ENCODE data around the gene PANK4.
A peak's percentile ranks its signal among the peaks of the same experiment; 100 is the strongest.

The PANK4 gene

DNA sequence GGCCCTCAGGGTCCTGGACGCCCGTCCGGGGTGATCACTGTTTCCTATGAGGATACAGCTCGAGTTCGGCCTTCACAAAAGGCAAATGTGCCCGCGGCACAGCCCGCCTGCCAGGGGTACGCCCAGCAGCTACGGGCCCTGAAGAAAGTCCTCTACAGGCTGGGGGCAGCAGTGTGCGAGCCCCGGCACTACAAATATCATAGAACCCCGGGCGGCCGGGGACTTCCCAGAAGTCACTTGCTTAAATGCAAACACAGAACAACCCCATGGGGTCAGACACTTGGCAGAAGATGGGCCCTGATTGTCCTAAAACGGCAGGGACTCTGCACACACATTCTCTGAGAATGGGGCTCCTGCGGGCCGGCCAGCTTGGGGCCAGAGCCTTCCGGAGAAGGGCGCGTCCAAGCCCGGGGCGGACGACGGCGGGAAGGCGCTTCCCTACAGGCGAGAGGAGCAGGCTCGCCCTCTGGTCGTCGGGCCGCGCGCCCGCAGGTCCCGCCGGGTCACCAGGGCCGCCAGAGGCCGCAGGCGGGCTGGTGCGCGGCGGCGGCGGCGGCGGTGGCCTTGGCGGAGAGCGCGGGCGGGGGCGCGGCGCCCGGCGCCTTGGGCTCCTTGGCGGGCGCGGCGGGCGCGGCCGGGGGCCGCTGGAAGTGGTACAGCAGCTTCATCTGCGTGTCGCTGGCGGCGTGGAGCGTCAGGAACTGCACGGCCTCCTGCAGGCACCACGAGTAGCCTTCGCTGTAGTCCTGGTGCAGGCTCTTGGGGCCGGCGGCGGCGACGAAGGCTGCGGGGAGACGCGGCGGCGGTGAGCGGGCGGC is 2.8 kb upstream of the PANK4 start:
- DNase-seq (ENCODE audit: low read depth), result no peak

GRCh38 chr1:2528611-2528965 is 2.2 kb upstream of the PANK4 start:
- no peak for DNase-seq (ENCODE audit: low read depth)

DNA sequence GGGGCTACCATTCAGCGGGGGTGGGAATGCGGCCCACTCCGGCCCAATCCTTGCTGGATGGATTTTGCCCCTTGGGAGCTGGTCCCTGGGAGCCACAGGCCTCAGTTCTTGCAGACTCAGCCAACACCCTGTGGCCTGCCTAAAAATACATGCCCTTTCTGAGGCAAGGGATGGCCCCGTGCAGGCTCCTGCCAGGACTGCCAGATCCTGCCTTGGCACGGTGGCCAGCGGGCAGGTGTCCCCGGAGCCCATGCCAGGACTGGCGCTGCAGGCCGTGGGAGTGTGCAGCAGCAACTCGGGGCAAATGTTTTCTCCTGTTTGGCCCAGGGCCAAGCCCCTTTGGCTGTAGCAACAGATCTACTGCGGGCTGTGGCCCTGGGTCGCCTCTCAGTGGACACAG is 1.6 kb upstream of the PANK4 start:
- DNase-seq (ENCODE audit: low read depth), result no peak

- DNase-seq (ENCODE audit: low read depth), result no peak
Observed at GRCh38 chr1:2527556-2527860, 1.1 kb upstream of the PANK4 start.

DNA sequence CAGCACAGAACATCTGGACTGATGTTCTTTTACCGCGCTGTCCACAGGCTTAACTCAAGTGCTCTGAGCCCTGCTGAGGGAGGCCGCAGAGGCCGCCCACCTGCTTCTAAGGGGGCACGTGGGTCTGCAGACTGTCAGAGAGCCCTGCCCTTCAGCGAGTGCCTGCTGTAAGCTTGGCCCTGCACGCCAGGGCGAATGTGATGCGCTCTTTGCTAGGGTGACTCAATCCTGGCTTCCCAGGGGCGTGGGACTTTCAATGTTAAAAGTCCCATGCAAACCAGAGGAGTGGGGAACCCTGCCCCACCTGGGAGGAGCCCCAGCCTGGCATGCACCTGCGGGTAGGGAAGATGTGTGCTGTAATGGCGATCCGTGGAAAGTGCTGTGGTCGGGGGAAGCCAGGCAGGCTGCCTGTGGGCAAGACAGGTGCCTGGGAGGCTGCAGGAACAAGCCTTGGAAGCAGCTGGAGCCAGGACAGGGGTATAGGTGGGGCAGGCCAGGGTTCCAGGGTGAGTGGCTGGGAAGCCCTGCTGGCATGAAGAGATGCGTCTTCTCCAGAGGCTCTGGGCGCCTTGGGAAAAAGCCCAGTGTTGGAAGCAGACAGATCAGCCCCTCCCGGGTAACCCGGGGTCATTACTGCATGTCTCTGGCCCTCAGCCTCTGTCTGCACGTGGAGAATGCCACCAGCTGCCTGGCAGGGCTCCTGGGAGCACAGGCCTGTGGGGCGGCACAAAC is 594 bp upstream of the PANK4 start:
- DNase-seq (ENCODE audit: low read depth), result peak; percentile 33

GRCh38 chr1:2525572-2525919 is 850 bp downstream of the PANK4 start:
- no peak for DNase-seq (ENCODE audit: low read depth)

DNA sequence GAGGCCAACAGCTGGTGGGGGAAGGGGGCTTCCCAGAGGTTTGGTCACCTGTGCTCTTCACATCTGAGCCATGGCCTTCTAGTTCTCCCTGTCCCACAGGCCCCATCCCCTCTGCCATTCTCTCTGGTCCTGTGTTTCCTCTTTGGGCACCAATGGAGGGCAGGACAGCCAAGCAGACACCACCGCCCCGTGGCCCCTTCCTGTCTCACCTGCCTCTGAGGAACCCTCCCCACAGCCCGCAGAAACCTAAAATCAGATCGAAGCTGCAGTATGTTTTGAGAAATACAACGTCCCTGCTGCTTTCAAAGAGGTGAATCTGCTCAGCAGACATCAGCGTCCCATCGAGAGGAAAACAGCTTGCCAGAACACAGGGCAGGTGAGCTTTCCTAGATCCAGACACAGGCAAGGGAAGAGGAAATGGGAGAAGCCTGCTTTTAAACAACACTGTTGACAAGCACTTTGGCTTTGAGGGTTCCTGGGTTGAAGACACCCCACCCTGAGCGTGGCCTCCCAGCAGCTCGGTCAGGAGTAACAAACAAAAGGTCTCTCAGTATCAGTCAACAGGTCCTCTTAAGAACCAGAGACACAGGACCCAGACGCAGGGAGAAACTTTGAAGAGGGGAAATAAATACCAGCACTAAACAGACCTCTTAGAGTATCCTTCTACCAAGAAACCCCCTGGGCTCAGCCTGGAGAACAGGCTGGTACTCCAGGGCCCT is 2.3 kb downstream of the PANK4 start:
- peak; percentile 24 for DNase-seq (ENCODE audit: low read depth)

GRCh38 chr1:2523191-2523890 is 3.1 kb downstream of the PANK4 start:
- no peak for DNase-seq (ENCODE audit: low read depth)

- no peak for DNase-seq (ENCODE audit: low read depth)
Observed at GRCh38 chr1:2522230-2522629, 4.2 kb downstream of the PANK4 start.

GRCh38 chr1:2520806-2521205 is 5.6 kb downstream of the PANK4 start:
- no peak for DNase-seq (ENCODE audit: low read depth)

- DNase-seq (ENCODE audit: low read depth), result no peak
Observed at GRCh38 chr1:2520206-2520605, 6.2 kb downstream of the PANK4 start.

DNA sequence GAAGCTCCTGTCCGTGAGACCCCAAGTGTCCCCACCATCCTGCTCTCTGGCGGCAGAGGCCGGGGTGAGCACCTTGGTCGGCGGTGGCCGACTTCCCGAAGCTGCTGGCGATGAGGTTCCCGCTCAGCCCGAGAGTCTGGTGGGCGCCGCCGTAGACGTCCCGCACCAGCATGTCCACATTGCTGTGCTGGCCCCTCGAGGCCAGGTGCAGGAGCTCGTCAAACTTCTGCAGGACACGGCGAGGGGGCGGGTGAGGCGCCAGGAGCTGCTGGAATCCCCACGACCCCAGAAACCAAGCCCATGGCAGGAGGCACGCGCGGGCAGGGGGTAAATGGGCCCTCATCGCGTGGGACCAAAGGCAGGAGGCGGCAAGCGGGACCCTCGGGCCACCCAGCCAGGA is 6.7 kb downstream of the PANK4 start:
- no peak for DNase-seq (ENCODE audit: low read depth)

DNA sequence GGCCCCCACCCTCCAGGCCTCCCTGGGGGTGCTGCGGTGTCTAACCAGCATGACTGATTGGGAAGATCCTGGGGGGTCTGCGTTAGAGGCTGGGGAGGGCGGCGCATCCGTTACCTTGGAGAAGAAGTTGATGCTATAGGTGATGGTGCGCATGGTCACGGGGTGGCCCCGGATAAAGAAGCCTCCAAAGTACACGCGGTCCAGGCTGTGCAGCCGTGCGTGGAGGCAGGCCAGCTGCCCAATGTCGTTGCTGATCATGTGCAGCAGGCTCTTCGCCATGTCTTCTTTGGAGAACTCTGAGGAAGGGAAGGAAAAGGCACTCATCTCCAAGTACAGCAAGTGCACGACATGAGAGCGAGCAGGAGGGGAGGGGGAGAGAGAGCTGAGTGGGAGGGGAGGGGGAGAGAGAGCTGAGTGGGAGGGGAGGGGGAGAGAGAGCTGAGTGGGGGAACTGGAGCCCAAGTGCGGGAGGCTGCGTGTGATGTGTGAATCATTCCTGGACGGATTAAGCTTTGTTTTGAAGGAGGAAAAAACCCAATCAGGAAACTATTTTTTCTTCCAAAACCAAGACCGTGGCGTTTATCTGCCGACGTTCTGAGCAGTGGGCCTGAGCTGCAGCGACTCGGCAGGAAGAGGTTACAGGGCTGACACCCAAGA is 7.2 kb downstream of the PANK4 start:
- DNase-seq (ENCODE audit: low read depth), result no peak

DNA sequence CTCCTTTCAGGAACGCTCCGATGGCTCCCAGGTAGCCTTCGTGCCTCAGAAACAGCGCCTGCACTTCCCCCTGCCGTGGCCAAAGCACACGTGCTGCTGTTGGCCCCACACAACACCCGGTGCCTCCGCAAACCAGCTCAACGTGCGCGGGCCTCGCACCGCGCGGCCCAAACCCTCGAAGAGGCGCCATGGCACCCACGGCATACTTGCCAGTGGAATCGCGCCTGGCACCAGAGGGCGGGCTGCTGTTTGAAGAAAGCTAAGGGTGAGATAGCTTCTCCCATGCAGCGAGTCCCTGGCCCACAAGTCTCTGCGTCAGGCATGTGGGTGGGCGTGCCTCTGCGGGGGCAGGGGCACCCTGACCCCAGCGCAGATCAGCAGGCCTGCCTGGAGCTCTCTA is 7.9 kb downstream of the PANK4 start:
- DNase-seq (ENCODE audit: low read depth), result no peak

- no peak for DNase-seq (ENCODE audit: low read depth)
Observed at GRCh38 chr1:2517966-2518365, 8.4 kb downstream of the PANK4 start.

DNA sequence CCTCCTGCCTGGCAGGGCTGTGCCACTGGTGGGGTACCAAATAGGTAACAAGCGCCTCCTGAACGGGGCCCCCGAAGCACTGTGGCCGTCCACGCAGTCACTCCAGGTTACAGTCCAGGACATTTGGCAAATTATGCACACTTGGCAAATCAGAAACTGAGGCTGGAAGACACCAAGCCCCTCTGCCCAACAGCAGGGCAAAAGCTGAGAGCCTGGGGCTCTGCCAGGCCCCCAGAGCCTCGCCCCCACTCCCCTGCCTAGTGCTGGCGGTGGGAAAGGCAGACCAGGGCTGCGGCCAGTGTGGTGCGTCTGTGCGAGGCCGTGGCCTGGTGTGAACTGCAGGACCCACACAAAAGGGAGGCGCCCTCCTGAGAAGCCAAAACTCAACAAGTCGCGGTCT is 9.4 kb downstream of the PANK4 start:
- DNase-seq (ENCODE audit: low read depth), result no peak

GRCh38 chr1:2516124-2516523 is 10.3 kb downstream of the PANK4 start:
- DNase-seq (ENCODE audit: low read depth), result no peak

- DNase-seq (ENCODE audit: low read depth), result no peak
Observed at GRCh38 chr1:2515763-2516080, 10.7 kb downstream of the PANK4 start.

- no peak for DNase-seq (ENCODE audit: low read depth)
Observed at GRCh38 chr1:2514863-2515762, 11.3 kb downstream of the PANK4 start.

DNA sequence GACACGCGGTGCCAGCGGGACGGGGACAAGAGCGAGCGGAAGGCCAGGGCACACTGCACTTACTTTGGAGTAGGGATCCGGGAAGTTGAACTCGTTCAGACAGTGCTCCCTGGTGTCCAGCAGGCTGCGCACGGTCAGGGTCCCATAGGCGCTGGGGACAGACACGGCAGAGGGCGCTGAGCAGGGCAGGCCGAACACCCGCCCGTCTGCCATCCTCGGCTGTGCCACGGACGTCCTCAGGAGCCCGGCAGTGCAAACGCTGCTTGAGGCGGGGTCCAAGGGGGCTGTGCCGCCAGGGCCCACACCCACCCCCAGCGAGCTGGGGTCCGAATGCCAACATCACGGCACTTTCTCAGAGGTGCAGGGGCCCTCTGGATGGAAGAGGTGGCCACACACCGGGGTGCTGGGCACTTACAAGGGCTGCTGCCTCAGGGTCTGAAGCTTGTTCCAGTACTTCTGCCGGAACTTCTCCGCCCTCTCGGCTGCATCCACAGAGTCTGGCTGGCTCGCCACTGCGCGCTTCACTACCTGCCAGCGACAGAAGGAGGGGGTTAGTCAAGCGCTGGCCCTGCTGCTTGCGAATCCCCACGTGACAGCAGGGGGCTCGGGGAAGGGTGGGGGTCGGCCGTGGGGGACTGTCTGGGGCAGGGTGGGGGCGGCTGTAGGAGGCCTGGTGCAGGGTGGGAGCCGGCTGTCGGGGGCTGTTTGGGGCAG is 12.3 kb downstream of the PANK4 start:
- no peak for DNase-seq (ENCODE audit: low read depth)
